ENCODE data around the gene RIPOR3.

DNA sequence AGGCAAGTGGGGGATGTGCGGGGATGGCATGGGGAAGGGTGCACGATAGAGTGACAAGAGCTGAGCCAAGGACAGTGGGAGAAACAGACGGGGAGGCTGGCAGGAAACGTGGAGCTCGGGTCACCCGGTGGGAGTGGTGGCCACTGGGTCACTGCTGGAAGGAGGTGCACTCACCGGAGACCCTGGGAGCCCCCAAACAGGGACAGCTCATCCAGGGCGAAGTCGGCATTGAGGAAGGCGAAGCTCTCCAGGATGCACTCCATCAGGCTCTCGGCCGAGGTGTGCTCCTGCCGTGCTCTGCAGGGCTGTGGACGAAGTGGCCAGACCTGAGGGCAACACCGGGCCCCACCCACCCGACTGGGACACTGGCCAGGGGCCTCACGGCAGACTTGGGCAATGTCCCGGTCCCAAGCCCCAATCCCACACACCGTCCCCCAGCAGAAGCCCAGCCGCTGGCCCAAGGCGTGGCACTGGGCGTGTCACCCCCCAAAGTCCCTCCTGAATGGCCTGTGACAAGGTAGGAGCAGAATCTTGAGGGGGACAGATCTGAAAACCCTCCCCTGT, 93.9 kb downstream of the RIPOR3 start:
- no peak for TF ChIP-seq SPI1 (IDR thresholded peaks at IDR 0.05; ENCODE audit: borderline replicate concordance, low read depth)
- TF ChIP-seq, protein P1, sequence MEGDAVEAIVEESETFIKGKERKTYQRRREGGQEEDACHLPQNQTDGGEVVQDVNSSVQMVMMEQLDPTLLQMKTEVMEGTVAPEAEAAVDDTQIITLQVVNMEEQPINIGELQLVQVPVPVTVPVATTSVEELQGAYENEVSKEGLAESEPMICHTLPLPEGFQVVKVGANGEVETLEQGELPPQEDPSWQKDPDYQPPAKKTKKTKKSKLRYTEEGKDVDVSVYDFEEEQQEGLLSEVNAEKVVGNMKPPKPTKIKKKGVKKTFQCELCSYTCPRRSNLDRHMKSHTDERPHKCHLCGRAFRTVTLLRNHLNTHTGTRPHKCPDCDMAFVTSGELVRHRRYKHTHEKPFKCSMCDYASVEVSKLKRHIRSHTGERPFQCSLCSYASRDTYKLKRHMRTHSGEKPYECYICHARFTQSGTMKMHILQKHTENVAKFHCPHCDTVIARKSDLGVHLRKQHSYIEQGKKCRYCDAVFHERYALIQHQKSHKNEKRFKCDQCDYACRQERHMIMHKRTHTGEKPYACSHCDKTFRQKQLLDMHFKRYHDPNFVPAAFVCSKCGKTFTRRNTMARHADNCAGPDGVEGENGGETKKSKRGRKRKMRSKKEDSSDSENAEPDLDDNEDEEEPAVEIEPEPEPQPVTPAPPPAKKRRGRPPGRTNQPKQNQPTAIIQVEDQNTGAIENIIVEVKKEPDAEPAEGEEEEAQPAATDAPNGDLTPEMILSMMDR (IDR thresholded peaks at IDR 0.05; ENCODE audit: insufficient read depth, low read length): no peak
- TF ChIP-seq POLR2AphosphoS5 (IDR thresholded peaks at IDR 0.05; ENCODE audit: low read depth): no peak
- TF ChIP-seq, protein P2, sequence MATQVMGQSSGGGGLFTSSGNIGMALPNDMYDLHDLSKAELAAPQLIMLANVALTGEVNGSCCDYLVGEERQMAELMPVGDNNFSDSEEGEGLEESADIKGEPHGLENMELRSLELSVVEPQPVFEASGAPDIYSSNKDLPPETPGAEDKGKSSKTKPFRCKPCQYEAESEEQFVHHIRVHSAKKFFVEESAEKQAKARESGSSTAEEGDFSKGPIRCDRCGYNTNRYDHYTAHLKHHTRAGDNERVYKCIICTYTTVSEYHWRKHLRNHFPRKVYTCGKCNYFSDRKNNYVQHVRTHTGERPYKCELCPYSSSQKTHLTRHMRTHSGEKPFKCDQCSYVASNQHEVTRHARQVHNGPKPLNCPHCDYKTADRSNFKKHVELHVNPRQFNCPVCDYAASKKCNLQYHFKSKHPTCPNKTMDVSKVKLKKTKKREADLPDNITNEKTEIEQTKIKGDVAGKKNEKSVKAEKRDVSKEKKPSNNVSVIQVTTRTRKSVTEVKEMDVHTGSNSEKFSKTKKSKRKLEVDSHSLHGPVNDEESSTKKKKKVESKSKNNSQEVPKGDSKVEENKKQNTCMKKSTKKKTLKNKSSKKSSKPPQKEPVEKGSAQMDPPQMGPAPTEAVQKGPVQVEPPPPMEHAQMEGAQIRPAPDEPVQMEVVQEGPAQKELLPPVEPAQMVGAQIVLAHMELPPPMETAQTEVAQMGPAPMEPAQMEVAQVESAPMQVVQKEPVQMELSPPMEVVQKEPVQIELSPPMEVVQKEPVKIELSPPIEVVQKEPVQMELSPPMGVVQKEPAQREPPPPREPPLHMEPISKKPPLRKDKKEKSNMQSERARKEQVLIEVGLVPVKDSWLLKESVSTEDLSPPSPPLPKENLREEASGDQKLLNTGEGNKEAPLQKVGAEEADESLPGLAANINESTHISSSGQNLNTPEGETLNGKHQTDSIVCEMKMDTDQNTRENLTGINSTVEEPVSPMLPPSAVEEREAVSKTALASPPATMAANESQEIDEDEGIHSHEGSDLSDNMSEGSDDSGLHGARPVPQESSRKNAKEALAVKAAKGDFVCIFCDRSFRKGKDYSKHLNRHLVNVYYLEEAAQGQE (IDR thresholded peaks at IDR 0.05; ENCODE audit: insufficient replicate concordance, low read depth): no peak
